Smooth muscle cell (in vitro differentiated cells): ENCODE results near the gene G3BP2. TPM values are rescaled to one million over a fixed set of nuclear protein-coding genes. Genes with fewer than 3 reads are reported as not detected.
"Not testable (repeated sequence)": the region's sequence is repeated elsewhere in the genome, so short reads cannot be mapped to it uniquely, and the experiment has no call there.

Experiments used
- DNase-seq: peaks from one replicate; lab custom pipeline; 2025; ENCODE audit not compliant: unreplicated experiment; lab: John Stamatoyannopoulos, UW
- H2AFZ ChIP-seq: fragments of 200-600 bp; sonication (generic); 2 replicates; pipeline ENCODE4 v1.6.0; 2016; ENCODE audit warnings: antibody characterized with exemption, low read depth, mild to moderate bottlenecking
- H3F3A ChIP-seq: fragments of 200-600 bp; sonication (generic); 2 replicates; pipeline ENCODE4 v1.6.0; 2017; ENCODE audit warnings: antibody characterized with exemption, low read depth
- H3K27ac ChIP-seq: fragments of 200-600 bp; sonication (generic); 2 replicates; pipeline ENCODE4 v1.5.1; 2016; ENCODE audit warnings: low read depth, mild to moderate bottlenecking
- H3K27me3 ChIP-seq: fragments of 200-600 bp; sonication (generic); 2 replicates; pipeline ENCODE4 v1.6.1; 2016; ENCODE audit warnings: low read depth, mild to moderate bottlenecking
- H3K36me3 ChIP-seq: fragments of 200-600 bp; sonication (generic); 2 replicates; pipeline ENCODE4 v1.5.1; 2016; ENCODE audit warnings: low read depth
- H3K4me1 ChIP-seq: fragments of 200-600 bp; sonication (generic); 2 replicates; pipeline ENCODE4 v1.5.1; 2016; ENCODE audit warnings: low read depth
- H3K4me2 ChIP-seq: fragments of 200-600 bp; sonication (generic); 2 replicates; pipeline ENCODE4 v1.6.0; 2016; ENCODE audit warnings: mild to moderate bottlenecking
- H3K4me3 ChIP-seq: fragments of 200-600 bp; sonication (generic); 2 replicates; pipeline ENCODE4 v1.5.1; 2016; ENCODE audit warnings: mild to moderate bottlenecking
- H3K79me2 ChIP-seq: fragments of 200-600 bp; sonication (generic); 2 replicates; pipeline ENCODE4 v1.6.0; 2016; ENCODE audit warnings: low read depth, mild to moderate bottlenecking
- H3K9ac ChIP-seq: fragments of 200-600 bp; sonication (generic); 2 replicates; pipeline ENCODE4 v1.6.0; 2016; ENCODE audit warnings: low read depth
- H3K9me3 ChIP-seq: fragments of 200-600 bp; sonication (generic); replicated peaks from 2 replicates; pipeline ENCODE4 v1.5.1; 2016; ENCODE audit warnings: low read depth
- H4K20me1 ChIP-seq: fragments of 200-600 bp; sonication (generic); 2 replicates; pipeline ENCODE4 v1.6.0; 2016; ENCODE audit warnings: low read depth
- CTCF ChIP-seq: fragments of 200-600 bp; sonication (generic); IDR thresholded peaks from 2 replicates; pipeline ENCODE4 v1.5.1; 2017; ENCODE audit warnings: borderline replicate concordance, mild to moderate bottlenecking, antibody characterized with exemption; ENCODE audit not compliant: insufficient read depth, poor library complexity, severe bottlenecking
- WGBS: methylation state at CpG from one replicate; pipeline ENCODE4 v1.1.7; 2016; ENCODE audit warnings: low lambda C conversion rate; 5-methylcytosine and 5-hydroxymethylcytosine counted together
- polyA plus RNA-seq: library from polyadenylated mRNA; unstranded; fragments of >200 nt; fragmentation: Nextera tagmentation; extraction: Ambion mirVana; gene quantifications from 2 replicates; pipeline ENCODE4 v1.2.1, GENCODE V29; 2016
- total RNA-seq: library from RNA; depleted of rRNA; stranded (reverse); fragments of >200 nt; gene quantifications from 2 replicates; pipeline ENCODE4 v1.2.3, GENCODE V29; 2014

G3BP2 gene
- total and polyA plus RNA-seq, 2 experiments from 2014 or later, result 84.5 to 149 TPM

- no peak for TF ChIP-seq CTCF
- Histone ChIP-seq H3K27ac (no peak overlapping the region), H3K4me3 (no peak overlapping the region), H3K79me2 (no peaks in the 10 kb centered on the region), H3K9ac (no peak overlapping the region), H4K20me1 (no peaks in the 10 kb centered on the region), H3K36me3 (no peaks in the 10 kb centered on the region), H3K9me3 (no peaks in the 10 kb centered on the region), H3K4me1 (peaks cover under 1% of the 10 kb centered on the region), H3F3A (peaks cover 3% of the 10 kb centered on the region), H2AFZ (no peak overlapping the region), H3K27me3 (no peaks in the 10 kb centered on the region), H3K4me2 (no peak overlapping the region)
- DNase-seq, result no peak
- 94% methylated on average over 1 of the region's 1 CpG for WGBS
Measured at GRCh38 chr4:75717408-75717807, 44.2 kb upstream of the G3BP2 start.

- not testable (repeated sequence) for H3K4me3 ChIP-seq, H4K20me1 ChIP-seq, H3F3A ChIP-seq, H3K9me3 ChIP-seq, H3K4me1 ChIP-seq, H3K4me2 ChIP-seq, H3K9ac ChIP-seq, H2AFZ ChIP-seq, H3K79me2 ChIP-seq, H3K27me3 ChIP-seq, DNase-seq, H3K36me3 ChIP-seq
- 89% methylated on average over 3 of the region's 3 CpGs for WGBS
- H3K27ac ChIP-seq, result peak overlapping the region; percentile 26
Measured at GRCh38 chr4:75716054-75716453, 42.8 kb upstream of the G3BP2 start.

GRCh38 chr4:75715105-75715799 is 42.0 kb upstream of the G3BP2 start:
- 53% methylated on average over 4 of the region's 4 CpGs for WGBS
- no peak overlapping the region for H3K9ac ChIP-seq
- no peak overlapping the region for H3K4me3 ChIP-seq
- H4K20me1 ChIP-seq, result no peaks in the 10 kb centered on the region
- no peaks in the 10 kb centered on the region for H3K27me3 ChIP-seq
- TF ChIP-seq CTCF, result no peak
- H3K4me2 ChIP-seq, result peak overlapping the region; percentile 25
- no peak overlapping the region for H2AFZ ChIP-seq
- H3F3A ChIP-seq, result peaks cover 3% of the 10 kb centered on the region
- no peaks in the 10 kb centered on the region for H3K79me2 ChIP-seq
- H3K36me3 ChIP-seq, result no peaks in the 10 kb centered on the region
- DNase-seq, result no peak
- no peaks in the 10 kb centered on the region for H3K4me1 ChIP-seq
- peak overlapping the region; percentile 26 for H3K27ac ChIP-seq
- H3K9me3 ChIP-seq, result no peaks in the 10 kb centered on the region

GRCh38 chr4:75714704-75715103 is 41.5 kb upstream of the G3BP2 start:
- Histone ChIP-seq H3K36me3 (no peaks in the 10 kb centered on the region), H3K79me2 (no peaks in the 10 kb centered on the region), H3K9me3 (no peaks in the 10 kb centered on the region), H2AFZ (no peak overlapping the region), H3K4me2 (peak overlapping the region; percentile 25), H4K20me1 (no peaks in the 10 kb centered on the region), H3K27me3 (no peaks in the 10 kb centered on the region), H3K9ac (no peak overlapping the region), H3K4me3 (no peak overlapping the region), H3K27ac (peak overlapping the region; percentile 26), H3F3A (peaks cover 3% of the 10 kb centered on the region), H3K4me1 (no peaks in the 10 kb centered on the region)
- DNase-seq, result no peak
- WGBS, result 91% methylated on average over 1 of the region's 1 CpG
- TF ChIP-seq CTCF, result no peak
